HG03097 (cell line): ENCODE data around the gene C7orf57.
"Not testable (repeated sequence)": the region's sequence is repeated elsewhere in the genome, so short reads cannot be mapped to it uniquely, and the experiment has no call there.

Source experiments
- ATAC-seq: cut with Tn5 transposase; IDR thresholded peaks from one replicate; pipeline ENCODE4 v1.9.1; 2021; ENCODE audit not compliant: unreplicated experiment, low FRiP score

C7orf57 gene

GRCh38 chr7:48033922-48034321, 1.4 kb upstream of the C7orf57 start:
- no peak for ATAC-seq

DNA sequence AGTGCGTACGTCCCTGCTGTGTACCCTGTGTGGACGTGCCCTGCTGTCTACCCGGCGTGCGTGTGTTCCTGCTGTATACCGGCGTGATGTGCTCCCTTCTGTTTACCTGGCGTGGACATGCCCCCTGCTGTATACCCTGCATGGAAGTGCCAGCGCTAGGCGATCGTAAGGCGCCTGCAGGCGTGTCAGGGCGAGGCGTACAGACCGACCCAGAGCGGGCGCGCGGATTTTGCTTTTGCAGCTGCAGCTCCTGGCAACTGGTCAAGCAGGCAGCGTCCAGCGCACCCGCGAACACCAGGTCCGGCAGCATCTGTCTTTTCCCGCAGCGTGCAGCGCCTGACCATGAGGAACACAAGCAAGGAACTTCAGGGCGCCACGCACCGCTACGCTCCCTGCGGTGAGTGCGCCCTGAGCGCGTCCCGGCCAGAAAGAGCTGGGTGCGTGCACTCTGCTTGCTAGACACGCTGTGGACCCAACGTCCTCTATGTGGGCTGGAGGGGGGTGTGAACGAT, 680 bp downstream of the C7orf57 start:
- ATAC-seq, result no peak

GRCh38 chr7:48038815-48039506, 3.6 kb downstream of the C7orf57 start:
- no peak for ATAC-seq

DNA sequence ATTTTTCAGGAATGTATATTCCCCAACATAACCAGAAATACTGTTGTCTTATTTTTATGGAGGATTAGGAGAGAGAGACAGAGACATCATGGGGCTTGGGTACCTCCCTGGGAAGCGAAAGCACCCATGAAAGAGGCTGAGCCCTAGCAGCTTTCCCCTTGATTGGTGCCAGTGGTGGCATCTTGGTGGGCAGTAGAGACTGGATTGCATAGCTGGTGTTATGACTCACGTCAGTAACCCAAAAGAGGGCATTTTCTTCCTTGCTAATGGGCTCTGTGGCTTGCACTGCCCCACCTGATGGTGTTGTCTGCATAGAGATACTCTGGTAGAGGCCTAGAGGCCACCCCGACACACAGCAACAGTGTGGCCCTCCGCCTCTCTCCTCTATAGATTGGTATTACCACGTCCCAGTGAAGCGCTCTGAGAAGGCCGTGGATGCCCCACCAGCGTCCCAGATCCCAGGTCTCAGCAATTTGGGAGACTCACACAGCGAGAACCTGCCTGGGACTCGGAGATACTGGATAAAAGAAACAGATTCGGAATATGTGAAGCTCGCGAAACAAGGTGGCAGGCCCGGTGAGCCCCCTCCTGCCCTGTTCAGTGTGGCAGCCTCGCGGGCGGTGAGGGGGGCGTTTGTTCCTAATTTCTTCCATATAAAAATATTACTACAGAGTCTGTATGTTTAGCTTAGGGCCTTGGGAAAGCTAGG, 5.8 kb downstream of the C7orf57 start:
- no peak for ATAC-seq

DNA sequence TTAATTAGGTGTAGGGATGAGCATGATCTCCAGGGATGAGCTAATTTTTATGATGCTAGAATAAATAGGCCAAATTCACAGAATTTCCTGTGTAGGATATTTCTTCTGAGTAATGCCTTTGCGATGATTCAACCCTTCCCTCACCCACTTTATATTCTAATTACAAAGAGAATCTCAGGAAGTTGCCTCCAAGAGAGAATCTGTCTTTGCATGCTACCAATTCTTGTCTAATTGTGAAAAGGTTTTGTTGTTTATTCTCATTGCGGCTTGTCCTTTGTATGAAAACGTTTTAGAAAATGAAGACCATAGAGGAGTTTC, 6.3 kb downstream of the C7orf57 start:
- ATAC-seq, result no peak

GRCh38 chr7:48042216-48042615, 6.9 kb downstream of the C7orf57 start:
- no peak for ATAC-seq

DNA sequence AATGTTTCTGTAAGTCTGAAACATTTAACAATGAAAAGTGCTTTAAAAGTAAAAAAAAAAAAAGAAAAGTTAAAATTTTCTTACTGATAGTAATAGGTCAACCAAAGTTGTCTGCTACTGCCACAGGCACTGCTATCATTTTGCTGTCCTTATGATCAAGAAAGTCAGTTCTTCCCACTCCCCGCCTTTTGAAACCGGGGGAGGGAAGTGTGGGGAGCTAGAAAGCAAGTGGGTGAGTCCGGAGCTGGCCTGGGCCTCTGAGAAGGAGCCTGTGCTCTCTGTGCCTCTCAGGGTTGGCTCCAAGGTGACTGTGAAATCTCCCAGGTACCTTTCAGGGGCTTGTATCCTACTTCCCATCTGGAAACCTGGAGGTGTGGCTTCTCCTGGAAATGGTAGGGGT, 7.3 kb downstream of the C7orf57 start:
- no peak for ATAC-seq

DNA sequence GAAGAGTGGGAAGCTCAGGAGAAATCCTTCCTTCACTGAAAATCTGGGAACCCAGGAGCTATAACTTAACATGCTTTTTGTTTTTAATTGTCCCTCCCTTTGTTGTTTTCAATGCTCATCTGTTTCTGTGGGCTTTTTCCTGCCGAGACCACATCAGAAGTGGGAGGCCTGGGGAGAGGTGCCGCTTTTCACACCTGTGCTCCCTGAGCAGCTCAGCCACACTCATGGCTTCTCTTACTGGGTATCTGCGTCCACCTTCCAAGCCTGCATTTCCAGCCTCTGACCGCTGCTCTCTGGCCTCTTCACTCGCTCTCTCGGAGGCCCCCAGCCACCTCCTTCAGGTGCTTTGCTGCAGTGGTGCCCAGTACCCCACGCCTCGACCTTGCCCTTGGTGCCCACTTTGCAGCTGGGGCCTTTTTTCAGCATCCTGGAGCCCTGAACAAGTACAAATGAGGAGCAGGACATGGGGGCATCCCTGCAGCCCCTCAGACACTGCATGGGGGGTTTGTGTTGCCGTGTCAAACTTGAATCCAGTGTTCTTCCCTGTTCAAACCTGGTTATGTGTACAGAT, 9.9 kb downstream of the C7orf57 start:
- no peak for ATAC-seq

DNA sequence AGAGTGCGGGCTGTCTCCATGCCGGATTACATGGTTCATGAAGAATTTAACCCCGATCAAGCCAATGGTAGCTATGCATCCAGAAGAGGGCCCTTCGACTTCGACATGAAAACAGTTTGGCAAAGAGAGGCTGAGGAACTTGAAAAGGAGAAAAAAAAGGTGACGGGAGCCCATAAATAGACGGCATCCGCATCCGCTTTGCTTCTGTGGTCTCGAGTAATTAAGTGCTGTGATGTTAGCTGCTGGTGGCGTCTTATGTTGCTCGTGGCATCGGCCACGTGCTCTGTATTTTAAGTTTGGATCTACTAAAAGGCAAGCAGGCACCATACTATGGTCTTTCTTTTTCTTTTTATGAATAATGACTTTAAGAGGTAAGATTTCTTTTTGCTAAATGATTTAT, 11.1 kb downstream of the C7orf57 start:
- no peak for ATAC-seq

- ATAC-seq, result no peak
Observed at GRCh38 chr7:48048113-48048512, 12.8 kb downstream of the C7orf57 start.

- no peak for ATAC-seq
Observed at GRCh38 chr7:48049850-48050249, 14.5 kb downstream of the C7orf57 start.

DNA sequence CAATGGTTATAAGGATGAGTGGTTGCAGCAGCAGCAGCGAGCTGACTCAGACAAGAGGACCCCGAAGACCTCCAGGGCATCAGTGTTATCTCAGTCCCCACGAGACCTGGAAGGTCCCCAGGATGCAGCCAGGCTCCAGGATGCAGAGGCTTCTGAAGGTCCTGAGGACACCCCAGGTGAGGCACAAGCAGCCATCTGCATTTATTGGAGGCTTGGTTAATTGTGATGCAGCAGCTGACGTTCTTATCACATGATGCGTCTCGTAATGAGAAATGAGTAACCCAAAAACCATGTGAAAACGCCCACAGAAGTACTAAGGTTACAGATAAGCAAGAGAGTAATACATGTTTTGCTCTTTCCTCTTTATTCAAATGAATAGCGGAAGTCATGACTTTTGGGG, 17.4 kb downstream of the C7orf57 start:
- no peak for ATAC-seq

DNA sequence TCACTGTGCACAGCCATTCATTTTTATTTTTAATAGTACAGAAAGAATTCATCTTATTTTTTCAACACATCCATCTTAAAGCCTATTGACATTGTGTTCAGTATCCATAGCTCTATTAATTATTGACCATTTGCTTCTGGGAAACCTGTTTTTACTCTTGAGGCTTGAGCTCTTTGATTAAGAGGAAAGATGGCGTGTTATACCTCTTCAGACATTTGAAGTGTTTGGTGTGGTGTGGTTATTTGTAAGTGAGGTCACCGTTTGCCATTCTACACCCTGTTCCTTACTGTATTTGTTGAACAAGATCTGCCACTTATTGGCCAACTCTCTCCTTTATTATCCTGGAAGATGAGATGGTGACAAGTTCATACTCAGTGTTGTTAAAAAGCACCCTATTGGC, 18.4 kb downstream of the C7orf57 start:
- no peak for ATAC-seq

DNA sequence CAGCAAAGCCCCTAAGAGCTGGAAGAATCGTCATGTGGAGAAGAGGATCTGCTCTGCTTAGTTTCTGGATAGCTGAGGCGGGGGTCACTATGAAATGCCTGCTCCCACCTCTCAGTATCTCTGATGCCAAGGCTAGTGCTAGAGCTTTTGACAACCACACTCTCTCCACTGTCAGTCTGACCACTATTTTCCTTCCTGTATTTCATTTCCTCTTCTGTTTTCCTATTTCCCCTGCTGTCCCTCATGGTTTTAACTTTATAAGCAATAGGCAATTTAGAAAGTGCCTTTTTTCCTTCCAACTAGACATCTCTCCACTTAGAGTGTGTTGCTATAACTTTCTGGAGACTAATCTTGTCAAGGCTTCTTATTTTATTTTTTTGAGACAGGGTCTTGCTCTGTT, 23.6 kb downstream of the C7orf57 start:
- no peak for ATAC-seq

- ATAC-seq, result no peak
Observed at GRCh38 chr7:48059706-48060105, 24.4 kb downstream of the C7orf57 start.

GRCh38 chr7:48063985-48064384, 28.6 kb downstream of the C7orf57 start:
- no peak for ATAC-seq

- no peak for ATAC-seq
Observed at GRCh38 chr7:48067475-48067874, 32.1 kb downstream of the C7orf57 start.

DNA sequence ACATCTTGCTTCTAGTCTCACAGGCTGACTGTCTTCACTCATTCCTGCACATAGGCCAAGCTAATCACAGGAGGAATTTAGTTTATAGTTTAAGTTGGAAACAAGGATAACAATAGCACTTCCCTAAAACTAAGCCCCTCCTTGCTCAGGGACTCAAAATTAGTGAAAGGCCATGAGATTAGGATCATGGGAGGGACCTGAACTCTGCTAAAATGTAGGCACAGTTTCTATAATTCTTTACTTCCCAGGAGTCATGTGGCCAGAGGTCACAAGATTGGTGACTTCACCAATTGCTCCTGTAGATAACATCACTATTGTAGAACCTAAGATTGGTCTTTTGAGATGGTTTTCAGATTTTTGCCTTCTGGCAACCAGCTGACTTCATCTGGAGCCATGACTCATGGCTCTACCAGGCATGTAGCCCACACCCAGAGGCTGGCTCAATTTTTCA, 38.9 kb downstream of the C7orf57 start:
- no peak for ATAC-seq

GRCh38 chr7:48077423-48077822, 42.1 kb downstream of the C7orf57 start:
- no peak for ATAC-seq

DNA sequence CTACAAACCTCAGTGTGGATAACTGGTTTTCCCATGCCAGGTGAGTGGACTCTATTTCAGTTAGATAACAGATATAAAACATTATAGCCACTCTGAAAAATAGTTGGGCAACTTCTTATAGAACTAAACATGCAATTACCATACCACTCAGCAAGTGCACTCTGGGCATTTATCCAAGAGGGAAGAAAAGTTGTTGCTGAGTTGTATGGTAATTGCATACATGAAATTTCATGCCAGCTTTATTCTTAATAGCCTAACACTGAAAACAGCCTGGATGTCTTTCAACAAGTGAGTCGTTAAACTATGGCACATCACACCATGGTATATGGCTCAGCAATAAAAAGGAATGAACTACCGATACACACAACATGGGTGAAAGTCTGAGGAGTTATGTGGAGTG, 43.1 kb downstream of the C7orf57 start:
- no peak for ATAC-seq

GRCh38 chr7:48082378-48082777, 47.0 kb downstream of the C7orf57 start:
- ATAC-seq, result not testable (repeated sequence)
